ENCODE measurements around the gene UGT2B15. TPM values are rescaled to one million over a fixed set of nuclear protein-coding genes. Genes with fewer than 3 reads are reported as not detected.
"Not testable (repeated sequence)": the region's sequence is repeated elsewhere in the genome, so short reads cannot be mapped to it uniquely, and the experiment has no call there.

UGT2B15 gene
- total RNA-seq (not detected in 2 replicates), polyA plus RNA-seq (not detected in 2 replicates), polyA minus RNA-seq (ENCODE audit: low replicate concordance) (not detected in 2 replicates)
- polyA plus RNA-seq (2012), result not detected in 2 replicates

GRCh38 chr4:68670479-68670939 is at the start of gene UGT2B15:
UGT2B15 (minus strand) TSS chr4:68670652; CDS start chr4:68670618, 34 bp downstream.
- not testable (repeated sequence) for DNase-seq (ENCODE audit: low read depth in 2 of 2); H3K27ac ChIP-seq (ENCODE audit: insufficient read depth, low read length); H3K79me2 ChIP-seq (ENCODE audit: control insufficient read depth, insufficient read depth, low read length); H3K27me3 ChIP-seq (ENCODE audit: control insufficient read depth, insufficient read depth, low read length); H3K4me3 ChIP-seq (replicated peaks in 1 of 4; ENCODE audit: control extremely low read depth in 1 of 4, insufficient read depth in 1 of 4, low read depth in 3 of 4, low read length in 4 of 4); H3K9me3 ChIP-seq (ENCODE audit: control insufficient read depth, insufficient read depth, low read depth, low read length); H3K4me1 ChIP-seq (ENCODE audit: control insufficient read depth, extremely low read depth, insufficient read depth, low read length); H3K9ac ChIP-seq (ENCODE audit: insufficient read depth, low read length); H3K4me2 ChIP-seq (ENCODE audit: extremely low read depth, insufficient read depth, low read length); H2AFZ ChIP-seq (ENCODE audit: low read length); H4K20me1 ChIP-seq (ENCODE audit: control insufficient read depth, extremely low read depth, insufficient read depth, low read length); H3K36me3 ChIP-seq (ENCODE audit: control insufficient read depth, insufficient read depth, low read length)

GRCh38 chr4:68719075-68719473 is 48.6 kb upstream of the UGT2B15 start:
- no peak overlapping the region for H3K27ac ChIP-seq (ENCODE audit: insufficient read depth, low read length)
- no peak overlapping the region for H3K4me3 ChIP-seq (replicated peaks in 1 of 4; ENCODE audit: control extremely low read depth in 1 of 4, insufficient read depth in 1 of 4, low read depth in 3 of 4, low read length in 4 of 4)
- H2AFZ ChIP-seq (ENCODE audit: low read length), result no peak overlapping the region
- no peaks in the 10 kb centered on the region for H3K9me3 ChIP-seq (ENCODE audit: control insufficient read depth, insufficient read depth, low read depth, low read length)
- DNase-seq (ENCODE audit: low read depth in 2 of 2), result no peak
- TF ChIP-seq EZH2 (IDR thresholded peaks at IDR 0.05; ENCODE audit: low read length, missing control alignments), result no peak
- TF ChIP-seq CTCF (conservative IDR thresholded peaks at IDR 0.05 in 1 of 2, IDR thresholded peaks at IDR 0.05 in 1 of 2; ENCODE audit: low read depth in 1 of 2, low read length in 2 of 2), result no peak
- H3K4me2 ChIP-seq (ENCODE audit: extremely low read depth, insufficient read depth, low read length), result no peak overlapping the region
- H3K27me3 ChIP-seq (ENCODE audit: control insufficient read depth, insufficient read depth, low read length), result no peaks in the 10 kb centered on the region
- H3K9ac ChIP-seq (ENCODE audit: insufficient read depth, low read length), result no peak overlapping the region
- H3K4me1 ChIP-seq (ENCODE audit: control insufficient read depth, extremely low read depth, insufficient read depth, low read length), result no peaks in the 10 kb centered on the region
- no peaks in the 10 kb centered on the region for H3K79me2 ChIP-seq (ENCODE audit: control insufficient read depth, insufficient read depth, low read length)
- H3K36me3 ChIP-seq (ENCODE audit: control insufficient read depth, insufficient read depth, low read length), result no peaks in the 10 kb centered on the region
- H4K20me1 ChIP-seq (ENCODE audit: control insufficient read depth, extremely low read depth, insufficient read depth, low read length), result no peaks in the 10 kb centered on the region

GRCh38 chr4:68718447-68719074 is 48.1 kb upstream of the UGT2B15 start:
- no peak overlapping the region for H3K4me2 ChIP-seq (ENCODE audit: extremely low read depth, insufficient read depth, low read length)
- no peak overlapping the region for H3K9ac ChIP-seq (ENCODE audit: insufficient read depth, low read length)
- H3K4me1 ChIP-seq (ENCODE audit: control insufficient read depth, extremely low read depth, insufficient read depth, low read length), result no peaks in the 10 kb centered on the region
- no peak overlapping the region for H2AFZ ChIP-seq (ENCODE audit: low read length)
- no peaks in the 10 kb centered on the region for H4K20me1 ChIP-seq (ENCODE audit: control insufficient read depth, extremely low read depth, insufficient read depth, low read length)
- H3K4me3 ChIP-seq (replicated peaks in 1 of 4; ENCODE audit: control extremely low read depth in 1 of 4, insufficient read depth in 1 of 4, low read depth in 3 of 4, low read length in 4 of 4), result no peak overlapping the region
- H3K27me3 ChIP-seq (ENCODE audit: control insufficient read depth, insufficient read depth, low read length), result no peaks in the 10 kb centered on the region
- no peak overlapping the region for H3K27ac ChIP-seq (ENCODE audit: insufficient read depth, low read length)
- DNase-seq (ENCODE audit: low read depth in 2 of 2), result no peak
- H3K36me3 ChIP-seq (ENCODE audit: control insufficient read depth, insufficient read depth, low read length), result no peaks in the 10 kb centered on the region
- TF ChIP-seq CTCF (conservative IDR thresholded peaks at IDR 0.05 in 1 of 2, IDR thresholded peaks at IDR 0.05 in 1 of 2; ENCODE audit: low read depth in 1 of 2, low read length in 2 of 2) (no peak), EZH2 (IDR thresholded peaks at IDR 0.05; ENCODE audit: low read length, missing control alignments) (no peak)
- no peaks in the 10 kb centered on the region for H3K9me3 ChIP-seq (ENCODE audit: control insufficient read depth, insufficient read depth, low read depth, low read length)
- H3K79me2 ChIP-seq (ENCODE audit: control insufficient read depth, insufficient read depth, low read length), result no peaks in the 10 kb centered on the region
